Heart left ventricle (tissue), 16 donors: ENCODE data around the gene QDPR. TPM values are rescaled to one million over a fixed set of nuclear protein-coding genes. Genes with fewer than 3 reads are reported as not detected.

Source experiments
- ATAC-seq, 4 donors: fragments of 200-7000 bp; cut with Tn5 transposase; one replicate each; pipeline ENCODE4 v1.9.1; 2020 to 2022; ENCODE audit warnings: moderate library complexity in 4 of 4, mild to moderate bottlenecking in 3 of 4, moderate number of reproducible peaks in 1 of 4
- DNase-seq, 5 donors: peaks; one replicate each; pipeline ENCODE4 v3.0.0-alpha.2; 2020
- H3K27ac ChIP-seq, 12 donors: fragments of 200-600 bp; sonication (generic) in 4 of 12; one replicate each; pipeline versions ENCODE4 v1.5.0 to v1.8.0; 2016 to 2022; ENCODE audit warnings: mild to moderate bottlenecking in 2 of 12
- H3K27me3 ChIP-seq, 9 donors: fragments of 200-600 bp; sonication (generic) in 2 of 9; one replicate each; pipeline versions ENCODE4 v1.5.1 to v1.8.0; 2016 to 2022; ENCODE audit warnings: mild to moderate bottlenecking in 3 of 9
- H3K36me3 ChIP-seq, 9 donors: fragments of 200-600 bp; sonication (generic) in 2 of 9; one replicate each; pipeline versions ENCODE4 v1.5.0 to v1.8.0; 2018 to 2022; ENCODE audit warnings: mild to moderate bottlenecking in 2 of 9
- H3K4me1 ChIP-seq, 12 donors: fragments of 200-600 bp; sonication (generic) in 4 of 12; one replicate each; pipeline versions ENCODE4 v1.5.0 to v1.8.0; 2016 to 2022; ENCODE audit warnings: mild to moderate bottlenecking in 3 of 12
- H3K4me3 ChIP-seq, 12 donors: fragments of 200-600 bp; sonication (generic) in 4 of 12; one replicate each; pipeline versions ENCODE4 v1.5.0 to v1.8.0; 2017 to 2022; ENCODE audit warnings: mild to moderate bottlenecking in 9 of 12, moderate library complexity in 4 of 12
- H3K9me3 ChIP-seq, 12 donors: fragments of 200-600 bp; sonication (generic) in 4 of 12; one replicate each; pipeline versions ENCODE4 v1.5.0 to v1.8.0; 2016 to 2022; ENCODE audit warnings: mild to moderate bottlenecking in 1 of 12
- CTCF ChIP-seq, 12 donors: fragments of 200-600 bp; sonication (generic) in 4 of 12; IDR thresholded peaks; one replicate each; pipeline versions ENCODE4 v1.5.0 to v1.8.0; 2018 to 2022; ENCODE audit warnings: antibody characterized with exemption in 12 of 12, mild to moderate bottlenecking in 5 of 12
- POLR2A ChIP-seq, 2 donors: fragments of 450-650 bp; IDR thresholded peaks; one replicate each; pipeline ENCODE4 v1.6.1; 2017; ENCODE audit warnings: antibody characterized with exemption in 2 of 2, mild to moderate bottlenecking in 2 of 2, moderate library complexity in 2 of 2
- WGBS, 4 donors: extraction: QIAGEN DNeasy Blood & Tissue Kit in 2 of 4; methylation state at CpG; one replicate each; pipeline versions ENCODE4 v1.1.5 to v1.1.7; 2013 to 2018; 5-methylcytosine and 5-hydroxymethylcytosine counted together
- intact Hi-C, 10 donors: fragments of 100-400 bp; cut with DNase I; formaldehyde crosslinking; loops; one replicate each; pipeline versions ENCODE4 v1.11.1 to v1.14.2; 2022
- polyA plus RNA-seq, 2 donors: library from polyadenylated mRNA; stranded (reverse); fragments of 200-250 nt; gene quantifications; one replicate each; pipeline ENCODE4 v1.2.3, GENCODE V29; 2013
- total RNA-seq, 9 donors: library from RNA; depleted of rRNA in 2 of 9; stranded (reverse); fragments of >200 nt in 2 of 9; fragmentation: NEBNext Ultra II Directional in 3 of 9; extraction: Animal tissue kit (Norgen Biotek cat#: 25700) in 3 of 9; gene quantifications; one replicate each; pipeline versions ENCODE4 v1.1.0 to v1.2.4, GENCODE V29; 2016 to 2023
- donor health status: ischemic (EF 13 %, LVEDD 7.1; RV severe dilation, severe dysfunction).
- donor health status: healthy with polysubstance abuse.
- donor health status: DM: no; HTN: yes; CAD: no.
- donor health status: DM: no; HTN: no; CAD: no.
- donor health status: ischemic (EF 25% LVEDD 6.9; RV normal size, moderate dysfunction).
- donor health status: ischemic (EF 25% LVEDD 5.7; RV mildly dilated, moderate dysfunction).
- donor health status: healthy.
- donor health status: DM: yes; HTN: yes; CAD: no.
- donor health status: ischemic (EF 35%, LVEDD 5.7; RV mildly dilated, moderate dysfunction).
- donor health status: nonischemic (EF 11% LVEDD 7.7; RV severe dilation, severe dysfunction).
- donor health status: DM: yes; HTN: yes; CAD: no.
- donor health status: PGD.
- donor health status: ischemic (EF 29% LVEDD 5.4; RV normal size, mild dysfunction).
- donor health status: nonischemic (EF 23%, LVEDD 6.1; RV moderate dilation, normal function).

Gene QDPR
- total and polyA plus RNA-seq, 11 donors, result 22.7 to 66.2 (median 42.5) TPM

- WGBS, 4 donors, result 68 to 80% (median 74%) methylated on average over 4 of the region's 4 CpGs
- DNase-seq, result no peak
- TF ChIP-seq POLR2A (IDR thresholded peaks at IDR 0.05), result no peak
- TF ChIP-seq CTCF (IDR thresholded peaks at IDR 0.05), result no peak
- Histone ChIP-seq H3K9me3 (no peaks in the 10 kb centered on the region), H3K27ac (no peak overlapping the region), H3K4me1 (no peaks in the 10 kb centered on the region), H3K36me3 (no peaks in the 10 kb centered on the region), H3K4me3 (no peak overlapping the region), H3K27me3 (peaks cover 0 to 10% (median 3%) of the 10 kb centered on the region in 9 donors)
- intact Hi-C loops, result loop anchor here in 4 of 10 donors (5.0 to 10.0 kb wide), 3 partner anchors 250 to 1038 kb away; no protein-coding TSS in a partner anchor
- ATAC-seq, result no peak
Observed at GRCh38 chr4:17554568-17554967, 42.7 kb upstream of the QDPR start.

DNA sequence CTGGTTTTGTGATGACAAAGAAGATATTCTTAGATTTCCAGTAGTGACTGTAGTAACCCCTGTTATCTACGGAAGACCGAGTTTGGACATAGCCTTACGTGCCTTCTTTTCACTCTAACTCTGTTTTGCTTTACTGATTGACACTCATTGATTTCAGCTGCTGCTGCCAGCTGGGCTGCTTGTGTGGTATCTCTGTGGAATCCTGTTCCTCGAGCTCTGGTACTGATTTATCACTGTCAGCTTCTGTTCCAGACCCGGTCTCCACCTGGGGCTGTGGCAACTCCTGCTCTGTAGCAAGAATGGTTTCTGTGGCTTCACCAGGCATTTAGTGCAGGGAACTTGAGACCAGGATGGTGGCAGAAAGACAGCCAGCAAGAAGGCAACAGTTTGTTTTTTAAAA, 40.5 kb upstream of the QDPR start:
- Histone ChIP-seq H3K9me3 (no peaks in the 10 kb centered on the region), H3K4me3 (no peak overlapping the region), H3K4me1 (no peaks in the 10 kb centered on the region), H3K36me3 (no peaks in the 10 kb centered on the region), H3K27me3 (peaks cover 0 to 10% (median 3%) of the 10 kb centered on the region in 9 donors), H3K27ac (no peak overlapping the region)
- DNase-seq (no peak), ATAC-seq (no peak)
- intact Hi-C loops, result loop anchor here in 4 of 10 donors (5.0 to 10.0 kb wide), 3 partner anchors 252 to 1040 kb away; no protein-coding TSS in a partner anchor
- TF ChIP-seq CTCF (IDR thresholded peaks at IDR 0.05), result no peak
- no peak for TF ChIP-seq POLR2A (IDR thresholded peaks at IDR 0.05)
- 21 to 35% (median 28%) methylated on average over 5 of the region's 5 CpGs for WGBS, 4 donors

DNA sequence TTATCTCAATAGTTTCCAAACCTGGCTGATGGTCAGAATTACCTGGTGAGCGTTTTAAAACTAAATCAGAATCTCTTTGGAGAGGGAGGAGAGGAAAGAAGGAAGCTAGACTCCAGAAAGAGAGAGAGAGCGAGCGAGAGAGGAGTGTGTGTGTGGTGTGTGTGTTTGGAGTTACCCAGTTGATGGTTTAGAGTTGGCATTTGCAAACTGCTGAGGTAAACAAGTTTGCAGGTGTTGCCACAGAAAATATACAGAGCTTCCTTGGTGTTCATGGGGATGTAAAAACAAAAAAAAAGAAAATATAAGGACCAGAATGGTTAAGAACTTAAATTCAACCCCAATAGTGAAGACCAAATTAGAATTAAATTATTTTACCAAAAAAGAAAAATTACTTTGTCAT, 38.7 kb upstream of the QDPR start:
- Histone ChIP-seq H3K27ac (no peak overlapping the region), H3K36me3 (no peaks in the 10 kb centered on the region), H3K4me1 (no peaks in the 10 kb centered on the region), H3K4me3 (no peak overlapping the region), H3K9me3 (no peaks in the 10 kb centered on the region), H3K27me3 (peaks cover 0 to 10% (median 0%) of the 10 kb centered on the region in 9 donors)
- 86 to 95% (median 89%) methylated on average over 3 of the region's 3 CpGs for WGBS, 4 donors
- intact Hi-C loops, result loop anchor here in 4 of 10 donors (2.0 to 10.0 kb wide), 4 partner anchors 86 to 1042 kb away; no protein-coding TSS in a partner anchor
- ATAC-seq, result no peak
- no peak for TF ChIP-seq CTCF (IDR thresholded peaks at IDR 0.05)
- no peak for TF ChIP-seq POLR2A (IDR thresholded peaks at IDR 0.05)
- no peak for DNase-seq

GRCh38 chr4:17546678-17547077, 34.8 kb upstream of the QDPR start:
- WGBS, 4 donors, result 74 to 92% (median 84%) methylated on average over 7 to 12 of the region's 12 CpGs
- Histone ChIP-seq H3K4me3 (no peak overlapping the region), H3K9me3 (no peaks in the 10 kb centered on the region), H3K27me3 (no peaks in the 10 kb centered on the region), H3K36me3 (no peaks in the 10 kb centered on the region), H3K4me1 (peaks cover 0 to 7% (median 0%) of the 10 kb centered on the region in 12 donors), H3K27ac (no peak overlapping the region)
- ATAC-seq, result no peak
- intact Hi-C loops, result loop anchor here (2.0 to 10.0 kb wide), 8 partner anchors 91 to 1048 kb away; no protein-coding TSS in a partner anchor
- DNase-seq, result no peak
- TF ChIP-seq CTCF (IDR thresholded peaks at IDR 0.05) (no peak), POLR2A (IDR thresholded peaks at IDR 0.05) (no peak)
